ENCODE data around the gene NT5C2. TPM values are rescaled to one million over a fixed set of nuclear protein-coding genes. Genes with fewer than 3 reads are reported as not detected.
"Not testable (repeated sequence)": the region's sequence is repeated elsewhere in the genome, so short reads cannot be mapped to it uniquely, and the experiment has no call there.

The NT5C2 gene
- total RNA-seq, 1 donor from 2014 or later, result 51.8 TPM

GRCh38 chr10:103210262-103210661 is 17.2 kb upstream of the NT5C2 start:
- H3K36me3 Mint-ChIP-seq (ENCODE audit: low read depth); intact Hi-C loops (cut with micrococcal nuclease): not testable (repeated sequence)

GRCh38 chr10:103207643-103208042 is 14.6 kb upstream of the NT5C2 start:
- H3K27me3 Mint-ChIP-seq; H3K36me3 Mint-ChIP-seq (ENCODE audit: low read depth); intact Hi-C loops (cut with micrococcal nuclease): not testable (repeated sequence)

More at GRCh38 chr10:103210262-103210661, 17.2 kb upstream of the NT5C2 start:
- H3K4me3 Mint-ChIP-seq, H3K27me3 Mint-ChIP-seq, H3K27ac Mint-ChIP-seq, H3K4me1 Mint-ChIP-seq, DNase-seq, H3K9me3 Mint-ChIP-seq: not testable (repeated sequence)

GRCh38 chr10:103207141-103207540 is 14.1 kb upstream of the NT5C2 start:
- Mint-ChIP-seq H3K4me3 (no peak overlapping the region), H3K27ac (no peak overlapping the region), H3K9me3 (peaks cover 3% of the 10 kb centered on the region), H3K27me3 (peaks cover 4% of the 10 kb centered on the region), H3K36me3 (ENCODE audit: low read depth) (no peaks in the 10 kb centered on the region), H3K4me1 (no peaks in the 10 kb centered on the region)
- no peak for DNase-seq
- intact Hi-C loops (cut with micrococcal nuclease), result no loop called here

More at GRCh38 chr10:103207643-103208042, 14.6 kb upstream of the NT5C2 start:
- not testable (repeated sequence) for H3K4me1 Mint-ChIP-seq, H3K9me3 Mint-ChIP-seq, H3K4me3 Mint-ChIP-seq, DNase-seq, H3K27ac Mint-ChIP-seq

- H3K36me3 Mint-ChIP-seq (ENCODE audit: low read depth); H3K4me1 Mint-ChIP-seq; DNase-seq; intact Hi-C loops (cut with micrococcal nuclease); H3K27ac Mint-ChIP-seq; H3K4me3 Mint-ChIP-seq; H3K27me3 Mint-ChIP-seq; H3K9me3 Mint-ChIP-seq: not testable (repeated sequence)
Observed at GRCh38 chr10:103206715-103207114, 13.6 kb upstream of the NT5C2 start.

GRCh38 chr10:103205401-103205800 is 12.3 kb upstream of the NT5C2 start:
- H3K4me1 Mint-ChIP-seq; H3K27me3 Mint-ChIP-seq; H3K27ac Mint-ChIP-seq; H3K36me3 Mint-ChIP-seq (ENCODE audit: low read depth); DNase-seq; intact Hi-C loops (cut with micrococcal nuclease); H3K9me3 Mint-ChIP-seq; H3K4me3 Mint-ChIP-seq: not testable (repeated sequence)

GRCh38 chr10:103204353-103205255 is 11.5 kb upstream of the NT5C2 start:
- DNase-seq, result no peak
- Mint-ChIP-seq H3K9me3 (no peaks in the 10 kb centered on the region), H3K4me3 (no peak overlapping the region), H3K27me3 (peaks cover 4% of the 10 kb centered on the region), H3K36me3 (ENCODE audit: low read depth) (no peaks in the 10 kb centered on the region), H3K4me1 (no peaks in the 10 kb centered on the region), H3K27ac (no peak overlapping the region)
- intact Hi-C loops (cut with micrococcal nuclease), result no loop called here

- Mint-ChIP-seq H3K27ac (no peak overlapping the region), H3K36me3 (ENCODE audit: low read depth) (no peaks in the 10 kb centered on the region), H3K4me1 (no peaks in the 10 kb centered on the region), H3K9me3 (no peaks in the 10 kb centered on the region), H3K4me3 (no peak overlapping the region), H3K27me3 (peaks cover 4% of the 10 kb centered on the region)
- intact Hi-C loops (cut with micrococcal nuclease), result no loop called here
- DNase-seq, result no peak
Observed at GRCh38 chr10:103203466-103203865, 10.4 kb upstream of the NT5C2 start.

GRCh38 chr10:103202319-103202718 is 9.2 kb upstream of the NT5C2 start:
- no peak overlapping the region for H3K4me3 Mint-ChIP-seq
- intact Hi-C loops (cut with micrococcal nuclease), result no loop called here
- DNase-seq, result no peak
- H3K9me3 Mint-ChIP-seq, result no peaks in the 10 kb centered on the region
- H3K27me3 Mint-ChIP-seq, result peaks cover 4% of the 10 kb centered on the region
- peaks cover 7% of the 10 kb centered on the region for H3K4me1 Mint-ChIP-seq
- no peak overlapping the region for H3K27ac Mint-ChIP-seq
- no peaks in the 10 kb centered on the region for H3K36me3 Mint-ChIP-seq (ENCODE audit: low read depth)

- Mint-ChIP-seq H3K9me3 (no peaks in the 10 kb centered on the region), H3K36me3 (ENCODE audit: low read depth) (no peaks in the 10 kb centered on the region), H3K27me3 (no peaks in the 10 kb centered on the region), H3K4me3 (no peak overlapping the region), H3K4me1 (peaks cover 10% of the 10 kb centered on the region), H3K27ac (no peak overlapping the region)
- DNase-seq, result no peak
- intact Hi-C loops (cut with micrococcal nuclease), result loop anchor here (10.0 kb wide), 2 partner anchors 65 to 165 kb away; partner anchors contain the start of gene TAF5
Observed at GRCh38 chr10:103199488-103199887, 6.4 kb upstream of the NT5C2 start.

GRCh38 chr10:103198648-103199047 is 5.6 kb upstream of the NT5C2 start:
- intact Hi-C loops (cut with micrococcal nuclease), result loop anchor here (10.0 kb wide), 2 partner anchors 64 to 166 kb away; partner anchors contain the start of gene TAF5
- Mint-ChIP-seq H3K27me3 (no peaks in the 10 kb centered on the region), H3K36me3 (ENCODE audit: low read depth) (no peaks in the 10 kb centered on the region), H3K9me3 (no peaks in the 10 kb centered on the region), H3K27ac (no peak overlapping the region), H3K4me3 (no peak overlapping the region), H3K4me1 (peaks cover 11% of the 10 kb centered on the region)
- DNase-seq, result no peak

GRCh38 chr10:103197903-103198302 is 4.8 kb upstream of the NT5C2 start:
- peak overlapping the region; percentile 43 for H3K27ac Mint-ChIP-seq

GRCh38 chr10:103197174-103197573 is 4.1 kb upstream of the NT5C2 start:
- H3K36me3 Mint-ChIP-seq (ENCODE audit: low read depth), result peaks cover under 1% of the 10 kb centered on the region
- no peaks in the 10 kb centered on the region for H3K9me3 Mint-ChIP-seq
- DNase-seq, result peak; percentile 66
- H3K27ac Mint-ChIP-seq, result peak overlapping the region; percentile 76
- H3K4me1 Mint-ChIP-seq, result peaks cover 16% of the 10 kb centered on the region
- H3K27me3 Mint-ChIP-seq, result no peaks in the 10 kb centered on the region
- H3K4me3 Mint-ChIP-seq, result peak overlapping the region; percentile 57
- intact Hi-C loops (cut with micrococcal nuclease), result loop anchor here (1.0 to 10.0 kb wide), 3 partner anchors 44 to 168 kb away; partner anchors contain the start of gene TAF5

More at GRCh38 chr10:103197903-103198302, 4.8 kb upstream of the NT5C2 start:
- no peak for DNase-seq
- intact Hi-C loops (cut with micrococcal nuclease), result loop anchor here (1.0 to 10.0 kb wide), 3 partner anchors 43 to 167 kb away; partner anchors contain the start of gene TAF5
- Mint-ChIP-seq H3K4me1 (peaks cover 16% of the 10 kb centered on the region), H3K4me3 (no peak overlapping the region), H3K36me3 (ENCODE audit: low read depth) (no peaks in the 10 kb centered on the region), H3K27me3 (no peaks in the 10 kb centered on the region), H3K9me3 (no peaks in the 10 kb centered on the region)

GRCh38 chr10:103196516-103196915 is 3.4 kb upstream of the NT5C2 start:
- H3K36me3 Mint-ChIP-seq (ENCODE audit: low read depth), result peaks cover 5% of the 10 kb centered on the region
- H3K27ac Mint-ChIP-seq, result no peak overlapping the region
- no peak for DNase-seq
- H3K9me3 Mint-ChIP-seq, result no peaks in the 10 kb centered on the region
- H3K4me3 Mint-ChIP-seq, result no peak overlapping the region
- no peaks in the 10 kb centered on the region for H3K27me3 Mint-ChIP-seq
- peaks cover 20% of the 10 kb centered on the region for H3K4me1 Mint-ChIP-seq
- intact Hi-C loops (cut with micrococcal nuclease), result loop anchor here (10.0 kb wide), 2 partner anchors 62 to 168 kb away; partner anchors contain the start of gene TAF5

- no peaks in the 10 kb centered on the region for H3K27me3 Mint-ChIP-seq
- H3K36me3 Mint-ChIP-seq (ENCODE audit: low read depth), result peaks cover 8% of the 10 kb centered on the region
- peaks cover 34% of the 10 kb centered on the region for H3K4me1 Mint-ChIP-seq
- peak overlapping the region; percentile 100 for H3K4me3 Mint-ChIP-seq
- no peaks in the 10 kb centered on the region for H3K9me3 Mint-ChIP-seq
- intact Hi-C loops (cut with micrococcal nuclease), result loop anchor here (2.0 to 10.0 kb wide), 3 partner anchors 59 to 275 kb away; partner anchors contain the start of genes CNNM2 and TAF5
- peak overlapping the region; percentile 88 for H3K27ac Mint-ChIP-seq
- no peak for DNase-seq
Observed at GRCh38 chr10:103193820-103194529, 903 bp upstream of the NT5C2 start.

Measured in activated CD4-positive, alpha-beta T cell treated with anti-CD3 and anti-CD28 coated beads, Interleukin-2, amount 10 ng/mL, durations not matched to agents 24 days and 14 days (primary cell).